Measurements from ENCODE around the gene RDH11.

The RDH11 gene

GRCh38 chr14:67650151-67650550, 45.4 kb downstream of the RDH11 start:
- no peak overlapping the region for H3K4me2 ChIP-seq (ENCODE audit: low read depth, low read length, poor library complexity, severe bottlenecking)
- H3K9ac ChIP-seq (ENCODE audit: low read length) = no peak overlapping the region
- H3K27ac ChIP-seq (ENCODE audit: low read depth, low read length) = no peak overlapping the region
- no peaks in the 10 kb centered on the region for H4K20me1 ChIP-seq (ENCODE audit: low read depth, low read length)
- TF ChIP-seq EZH2phosphoT487 (conservative IDR thresholded peaks at IDR 0.05; ENCODE audit: low read length) (no peak), CTCF (IDR thresholded peaks at IDR 0.05; ENCODE audit: insufficient read depth, low read length, poor library complexity, severe bottlenecking) (no peak)
- H3K4me3 ChIP-seq (ENCODE audit: insufficient read depth, low read length, poor library complexity, severe bottlenecking) = no peak overlapping the region
- no peaks in the 10 kb centered on the region for H3K9me2 ChIP-seq (replicated peaks; ENCODE audit: insufficient read depth, low read length)
- no peak overlapping the region for H2AFZ ChIP-seq (ENCODE audit: low read depth, low read length, severe bottlenecking)
- H3K79me2 ChIP-seq (ENCODE audit: insufficient read depth, low read length) = no peaks in the 10 kb centered on the region
- no peaks in the 10 kb centered on the region for H3K9me3 ChIP-seq (ENCODE audit: insufficient read depth, low read length)
- no peaks in the 10 kb centered on the region for H3F3A ChIP-seq (ENCODE audit: insufficient read depth)
- peaks cover 12% of the 10 kb centered on the region for H3K36me3 ChIP-seq (ENCODE audit: low read length)
- no peaks in the 10 kb centered on the region for H3K27me3 ChIP-seq (ENCODE audit: low read length)

GRCh38 chr14:67646131-67646530, 49.4 kb downstream of the RDH11 start:
- no peak overlapping the region for H3K4me2 ChIP-seq (ENCODE audit: low read depth, low read length, poor library complexity, severe bottlenecking)
- no peak overlapping the region for H3K4me3 ChIP-seq (ENCODE audit: insufficient read depth, low read length, poor library complexity, severe bottlenecking)
- no peaks in the 10 kb centered on the region for H3K27me3 ChIP-seq (ENCODE audit: low read length)
- H3K9me2 ChIP-seq (replicated peaks; ENCODE audit: insufficient read depth, low read length) = no peaks in the 10 kb centered on the region
- no peaks in the 10 kb centered on the region for H3K9me3 ChIP-seq (ENCODE audit: insufficient read depth, low read length)
- H3K79me2 ChIP-seq (ENCODE audit: insufficient read depth, low read length) = no peaks in the 10 kb centered on the region
- H3K27ac ChIP-seq (ENCODE audit: low read depth, low read length) = no peak overlapping the region
- peaks cover 5% of the 10 kb centered on the region; the same call in 1 of the 2 replicates for H3K36me3 ChIP-seq (ENCODE audit: low read length)
- H2AFZ ChIP-seq (ENCODE audit: low read depth, low read length, severe bottlenecking) = no peak overlapping the region
- H3K9ac ChIP-seq (ENCODE audit: low read length) = no peak overlapping the region
- H3F3A ChIP-seq (ENCODE audit: insufficient read depth) = no peaks in the 10 kb centered on the region
- H4K20me1 ChIP-seq (ENCODE audit: low read depth, low read length) = no peaks in the 10 kb centered on the region
- no peak for TF ChIP-seq CTCF (IDR thresholded peaks at IDR 0.05; ENCODE audit: insufficient read depth, low read length, poor library complexity, severe bottlenecking)

- H3F3A ChIP-seq (ENCODE audit: insufficient read depth) = no peaks in the 10 kb centered on the region
- no peaks in the 10 kb centered on the region for H4K20me1 ChIP-seq (ENCODE audit: low read depth, low read length)
- no peaks in the 10 kb centered on the region for H3K79me2 ChIP-seq (ENCODE audit: insufficient read depth, low read length)
- no peak overlapping the region for H3K4me2 ChIP-seq (ENCODE audit: low read depth, low read length, poor library complexity, severe bottlenecking)
- no peak overlapping the region for H2AFZ ChIP-seq (ENCODE audit: low read depth, low read length, severe bottlenecking)
- H3K27me3 ChIP-seq (ENCODE audit: low read length) = no peaks in the 10 kb centered on the region
- H3K4me3 ChIP-seq (ENCODE audit: insufficient read depth, low read length, poor library complexity, severe bottlenecking) = no peak overlapping the region
- TF ChIP-seq CTCF (IDR thresholded peaks at IDR 0.05; ENCODE audit: insufficient read depth, low read length, poor library complexity, severe bottlenecking) = no peak
- TF ChIP-seq EZH2phosphoT487 (conservative IDR thresholded peaks at IDR 0.05; ENCODE audit: low read length) = no peak
- H3K27ac ChIP-seq (ENCODE audit: low read depth, low read length) = no peak overlapping the region
- no peaks in the 10 kb centered on the region for H3K9me3 ChIP-seq (ENCODE audit: insufficient read depth, low read length)
- no peaks in the 10 kb centered on the region for H3K9me2 ChIP-seq (replicated peaks; ENCODE audit: insufficient read depth, low read length)
- H3K36me3 ChIP-seq (ENCODE audit: low read length) = peaks cover 5% of the 10 kb centered on the region; the same call in 1 of the 2 replicates
- no peak overlapping the region for H3K9ac ChIP-seq (ENCODE audit: low read length)
Measured at GRCh38 chr14:67645414-67645813, 50.1 kb downstream of the RDH11 start.
